GM21360 (cell line): ENCODE data around the gene NOTO.
A peak's percentile ranks its signal among the peaks of the same experiment; 100 is the strongest.
"Not testable (repeated sequence)": the region's sequence is repeated elsewhere in the genome, so short reads cannot be mapped to it uniquely, and the experiment has no call there.

Experiments
- ATAC-seq: cut with Tn5 transposase; IDR thresholded peaks from one replicate; pipeline ENCODE4 v1.9.1; 2021; ENCODE audit warnings: mild to moderate bottlenecking, moderate library complexity; ENCODE audit not compliant: unreplicated experiment

NOTO gene

GRCh38 chr2:73197579-73197978, 4.8 kb upstream of the NOTO start:
- no peak for ATAC-seq

- not testable (repeated sequence) for ATAC-seq
Measured at GRCh38 chr2:73200281-73200680, 2.1 kb upstream of the NOTO start.

- ATAC-seq, result no peak
Measured at GRCh38 chr2:73203055-73203681, 794 bp downstream of the NOTO start.

- ATAC-seq, result no peak
Measured at GRCh38 chr2:73205611-73206010, 3.2 kb downstream of the NOTO start.

- no peak for ATAC-seq
Measured at GRCh38 chr2:73208258-73208657, 5.9 kb downstream of the NOTO start.

- ATAC-seq, result no peak
Measured at GRCh38 chr2:73210019-73210418, 7.6 kb downstream of the NOTO start.

GRCh38 chr2:73210696-73211095, 8.3 kb downstream of the NOTO start:
- no peak for ATAC-seq

GRCh38 chr2:73212098-73212447, 9.7 kb downstream of the NOTO start:
- no peak for ATAC-seq

- ATAC-seq, result peak; percentile 57
Measured at GRCh38 chr2:73212448-73213176, 10.2 kb downstream of the NOTO start.

GRCh38 chr2:73214120-73215035, 12.0 kb downstream of the NOTO start, which contains the start of gene SMYD5:
TSS of gene SMYD5 (plus strand) at chr2:73214245. CDS start at chr2:73214267, 22 bp downstream.
- ATAC-seq, result peak; percentile 92

- no peak for ATAC-seq
Measured at GRCh38 chr2:73215254-73215653, 12.9 kb downstream of the NOTO start.

GRCh38 chr2:73217160-73217559, 14.8 kb downstream of the NOTO start:
- no peak for ATAC-seq

GRCh38 chr2:73217826-73218225, 15.5 kb downstream of the NOTO start:
- no peak for ATAC-seq

GRCh38 chr2:73218298-73218697, 15.9 kb downstream of the NOTO start:
- no peak for ATAC-seq

- no peak for ATAC-seq
Measured at GRCh38 chr2:73223821-73224220, 21.4 kb downstream of the NOTO start.

- no peak for ATAC-seq
Measured at GRCh38 chr2:73225513-73226360, 23.4 kb downstream of the NOTO start.

GRCh38 chr2:73227086-73227485, 24.7 kb downstream of the NOTO start:
- ATAC-seq, result no peak

GRCh38 chr2:73228631-73229030, 26.3 kb downstream of the NOTO start:
- no peak for ATAC-seq

- ATAC-seq, result peak; percentile 18
Measured at GRCh38 chr2:73232403-73233153, 30.2 kb downstream of the NOTO start.
